GM12878 (cell line): ENCODE measurements around the gene TCF7L1. TPM values are rescaled to one million over a fixed set of nuclear protein-coding genes. Genes with fewer than 3 reads are reported as not detected.

Experiments used
- ATAC-seq: fragments of 200-7000 bp; cut with Tn5 transposase; 3 replicates; pipeline ENCODE4 v1.9.1; 2020; ENCODE audit warnings: mild to moderate bottlenecking, moderate library complexity
- BruUV-seq: library from RNA; stranded (reverse); fragments of 400-500 nt; replicated peaks from 2 replicates; lab custom pipeline; 2021; lab: Mats Ljungman, UMichigan
- CTCF ChIA-PET: fragments of 300-600 bp; sonication (Branson Sonifier 250); formaldehyde crosslinking; extraction: SDS; loops from one replicate; lab custom pipeline; 2021; ENCODE audit warnings: inconsistent platforms; lab: Yijun Ruan, JAX
- POLR2A ChIA-PET: fragments of 350-600 bp; formaldehyde crosslinking; extraction: SDS; loops from one replicate; lab custom pipeline; 2021; ENCODE audit warnings: inconsistent platforms; lab: Charles Lee
- RAD21 ChIA-PET: fragments of 300-600 bp; sonication (Branson Sonifier 250); formaldehyde crosslinking; loops from one replicate; lab custom pipeline; 2023; ENCODE audit warnings: antibody characterized with exemption; ENCODE audit not compliant: unreplicated experiment; lab: Charles Lee
- SMC1A ChIA-PET: fragments of 300-600 bp; sonication (Branson Sonifier 250); formaldehyde crosslinking; loops from one replicate; lab custom pipeline; 2023; ENCODE audit not compliant: unreplicated experiment, uncharacterized antibody; lab: Charles Lee
- DNase-seq: peaks from one replicate; pipeline ENCODE4 v3.0.0-alpha.2; 2011; ENCODE audit warnings: low read depth, low spot score
- FAIRE-seq: peaks from 3 replicates; lab custom pipeline; 2011; peaks lifted over from hg19 to GRCh38; lab: Jason Lieb, UNC
- H2AFZ ChIP-seq: 2 replicates; pipeline ENCODE4 v1.6.0; 2011; ENCODE audit warnings: low read depth, low read length, control low read depth; ENCODE audit not compliant: control insufficient read depth
- H3K27ac ChIP-seq: 2 replicates; pipeline ENCODE4 v1.5.1; 2011; ENCODE audit warnings: control low read depth; ENCODE audit not compliant: control insufficient read depth, insufficient read depth
- H3K27me3 ChIP-seq, 2 experiments: replicated peaks in 1 of 2; 2 replicates each; pipeline versions ENCODE4 v1.6.0 to v1.6.1; 2011; ENCODE audit warnings: low read length in 1 of 2; ENCODE audit not compliant: control insufficient read depth in 2 of 2, insufficient read depth in 2 of 2
- H3K36me3 ChIP-seq, 2 experiments: 2 replicates each; pipeline ENCODE4 v1.5.1; 2011; ENCODE audit warnings: low read length in 1 of 2; ENCODE audit not compliant: control insufficient read depth in 2 of 2, insufficient read depth in 2 of 2
- H3K4me1 ChIP-seq: 2 replicates; pipeline ENCODE4 v1.6.1; 2011; ENCODE audit warnings: mild to moderate bottlenecking, low read length, moderate library complexity, mixed read lengths; ENCODE audit not compliant: control insufficient read depth, insufficient read depth
- H3K4me2 ChIP-seq: 2 replicates; pipeline ENCODE4 v1.6.0; 2011; ENCODE audit warnings: control low read depth; ENCODE audit not compliant: control insufficient read depth, insufficient read depth
- H3K4me3 ChIP-seq: fragments of 200-600 bp; sonication (generic); 2 replicates; pipeline ENCODE4 v1.5.1; 2016
- H3K79me2 ChIP-seq: 2 replicates; pipeline ENCODE4 v1.6.0; 2011; ENCODE audit warnings: low read length; ENCODE audit not compliant: control insufficient read depth, insufficient read depth
- H3K9ac ChIP-seq: 2 replicates; pipeline ENCODE4 v1.8.0; 2011; ENCODE audit warnings: low read length, control low read depth, mixed read lengths; ENCODE audit not compliant: control insufficient read depth, insufficient read depth
- H3K9me3 ChIP-seq: replicated peaks from 3 replicates; pipeline ENCODE4 v1.5.1; 2011; ENCODE audit warnings: mild to moderate bottlenecking, low read length; ENCODE audit not compliant: control insufficient read depth, insufficient read depth
- H4K20me1 ChIP-seq: 2 replicates; pipeline ENCODE4 v1.6.0; 2011; ENCODE audit not compliant: control insufficient read depth, insufficient read depth
- CTCF ChIP-seq, 3 experiments: IDR thresholded peaks in 2 of 3; conservative IDR thresholded peaks in 1 of 3; 2 replicates each; pipeline ENCODE4 v1.5.1; 2011; ENCODE audit warnings: low read depth in 3 of 3, low read length in 3 of 3, mild to moderate bottlenecking in 3 of 3, control low read depth in 2 of 3, moderate library complexity in 2 of 3, inconsistent platforms in 1 of 3, mixed read lengths in 1 of 3; ENCODE audit not compliant: control insufficient read depth in 2 of 3, insufficient read depth in 1 of 3; ENCODE audit errors: extremely low read depth in 1 of 3
- E4F1 ChIP-seq: fragments of 450-650 bp; IDR thresholded peaks from 2 replicates; pipeline ENCODE4 v1.6.1; 2018; ENCODE audit warnings: borderline replicate concordance, mild to moderate bottlenecking; ENCODE audit not compliant: partially characterized antibody
- MXI1 ChIP-seq: fragments of 150-350 bp; IDR thresholded peaks from 2 replicates; pipeline ENCODE4 v1.6.1; 2011; ENCODE audit warnings: low read depth, mild to moderate bottlenecking, inconsistent platforms, low read length, improper control_type of control experiment
- RAD21 ChIP-seq: IDR thresholded peaks from 2 replicates; pipeline ENCODE4 v1.6.1; 2011; ENCODE audit warnings: mild to moderate bottlenecking, low read depth, low read length, moderate library complexity; ENCODE audit not compliant: insufficient read depth
- SMC3 ChIP-seq: IDR thresholded peaks from 2 replicates; pipeline ENCODE4 v1.6.1; 2011; ENCODE audit warnings: low read length, improper control_type of control experiment, borderline replicate concordance
- STAT1 ChIP-seq: fragments of 450-650 bp; conservative IDR thresholded peaks from 2 replicates; pipeline ENCODE4 v1.6.1; 2014; ENCODE audit warnings: antibody characterized with exemption, mild to moderate bottlenecking
- TAF1 ChIP-seq: IDR thresholded peaks from 2 replicates; pipeline ENCODE4 v1.6.1; 2011; ENCODE audit warnings: mild to moderate bottlenecking, low read depth, low read length, borderline replicate concordance
- WGBS: methylation state at CpG from one replicate; pipeline ENCODE4 v1.1.6; 2016; ENCODE audit warnings: low lambda C conversion rate; ENCODE audit not compliant: insufficient replicate concordance, insufficient coverage; ENCODE audit errors: missing lambda C conversion rate; 5-methylcytosine and 5-hydroxymethylcytosine counted together
- in situ Hi-C: fragments of 300-500 bp; cut with MboI; formaldehyde crosslinking; loops from 9 replicates; pipeline ENCODE4 v1.14.3; 2018; ENCODE audit warnings: mixed read lengths
- intact Hi-C: fragments of 100-400 bp; cut with micrococcal nuclease; formaldehyde crosslinking; loops from one replicate; pipeline ENCODE4 v1.14.2; 2022; ENCODE audit not compliant: unreplicated experiment
- polyA plus RNA-seq, 11 experiments: library from polyadenylated mRNA; depleted of rRNA in 4 of 11; unstranded in 6 of 11; stranded (reverse) in 5 of 11; fragments of >200 nt; fragmentation: Nextera tagmentation in 4 of 11; fragmentation: Illumina TruSeq in 1 of 11; extraction: Ambion mirVana in 4 of 11; extraction: Trizol in 1 of 11; gene quantifications; 1 replicate in 1 of 11; 2 replicates in 10 of 11; pipeline versions ENCODE4 v1.2.1 to v1.2.3, GENCODE V29; 2011 to 2016; ENCODE audit warnings: inconsistent platforms in 2 of 11, missing spikeins in 2 of 11, low read depth in 1 of 11
- total RNA-seq, 4 experiments: library from RNA; depleted of rRNA in 3 of 4; stranded (reverse); fragments of >200 nt in 3 of 4; fragmentation: Illumina TruSeq in 1 of 4; extraction: Trizol in 1 of 4; gene quantifications; 2 replicates each; pipeline versions ENCODE4 v1.2.1 to v1.2.3, GENCODE V29; 2013 to 2021
- TF ChIP-seq, protein P1 (sequence below): IDR thresholded peaks from 2 replicates; pipeline ENCODE4 v1.6.1; 2011; ENCODE audit warnings: borderline replicate concordance, low read depth, mild to moderate bottlenecking, moderate library complexity, mixed read lengths, low read length; ENCODE audit not compliant: insufficient read depth; ENCODE audit errors: extremely low read length

Gene TCF7L1
- total and polyA plus RNA-seq, 10 of the 15 experiments (the other 5 are each of a cell fraction or from before 2014, with no cell fraction given), result 0.03 to 0.11 (median 0.10) TPM; not detected in 7

GRCh38 chr2:85243101-85244072 lies 110.2 kb downstream of the TCF7L1 start:
- 39% methylated on average over 24 of the region's 24 CpGs for WGBS
- no peak for DNase-seq
- in situ Hi-C loops, result no loop called here
- no peak for FAIRE-seq
- Histone ChIP-seq H3K36me3 (no peaks in the 10 kb centered on the region), H3K79me2 (no peaks in the 10 kb centered on the region)
- TF ChIP-seq MXI1, result no peak
- no peak for TF ChIP-seq TAF1
- TF ChIP-seq SMC3, result peak; percentile 39; the same call in 1 of the 2 replicates
- no peak for TF ChIP-seq E4F1
- peak; percentile 16; the same call in 1 of the 2 replicates for TF ChIP-seq RAD21
- no peak for TF ChIP-seq STAT1
- TF ChIP-seq, protein P1, sequence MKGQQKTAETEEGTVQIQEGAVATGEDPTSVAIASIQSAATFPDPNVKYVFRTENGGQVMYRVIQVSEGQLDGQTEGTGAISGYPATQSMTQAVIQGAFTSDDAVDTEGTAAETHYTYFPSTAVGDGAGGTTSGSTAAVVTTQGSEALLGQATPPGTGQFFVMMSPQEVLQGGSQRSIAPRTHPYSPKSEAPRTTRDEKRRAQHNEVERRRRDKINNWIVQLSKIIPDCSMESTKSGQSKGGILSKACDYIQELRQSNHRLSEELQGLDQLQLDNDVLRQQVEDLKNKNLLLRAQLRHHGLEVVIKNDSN, result no peak
- TF ChIP-seq CTCF (IDR thresholded peaks at IDR 0.05 in 2 of 3, conservative IDR thresholded peaks at IDR 0.05 in 1 of 3; ENCODE audit: control insufficient read depth in 2 of 3, extremely low read depth in 1 of 3, insufficient read depth in 1 of 3, low read depth in 3 of 3, low read length in 3 of 3), result peak; percentile 36 to 60 (median 46)
- TF ChIP-seq, all 136 proteins: peak for 3
- CTCF ChIA-PET, result interaction anchor here (0.5 to 1.2 kb wide), 2 partner anchors 227 to 317 kb away, joined by 3 to 6 read pairs; no protein-coding TSS in a partner anchor
- RAD21 ChIA-PET, result interaction anchor here (0.5 kb wide), 1 partner anchor 97 kb away, joined by 5 read pairs; no protein-coding TSS in a partner anchor
- H3K9ac ChIP-seq, result no peak overlapping the region
- intact Hi-C loops, result loop anchor here (1.0 kb wide), 1 partner anchor 176 kb away; no protein-coding TSS in a partner anchor
- no TSS peak for BruUV-seq
- ATAC-seq, result peak; percentile 69
- H4K20me1 ChIP-seq, result no peaks in the 10 kb centered on the region
- no peak overlapping the region for H3K27ac ChIP-seq
- SMC1A ChIA-PET, result no interaction called here
- POLR2A ChIA-PET, result no interaction called here
- no peaks in the 10 kb centered on the region for H3K9me3 ChIP-seq
- no peaks in the 10 kb centered on the region for H3K4me1 ChIP-seq
- peaks cover 0 to 2% of the 10 kb centered on the region in 2 experiments; a peak in 2 of 4 replicates for H3K27me3 ChIP-seq
- no peak overlapping the region for H3K4me2 ChIP-seq
- H3K4me3 ChIP-seq, result no peak overlapping the region
- no peak overlapping the region for H2AFZ ChIP-seq
